MM.1S (cell line): Measurements from ENCODE around the gene UNC93A.

Experiments used
- DNase-seq: peaks from one replicate; pipeline ENCODE4 v3.0.0-alpha.2; 2015
- H2AFZ ChIP-seq: fragments of 300-600 bp; sonication (generic); 2 replicates; pipeline ENCODE4 v1.6.0; 2016; ENCODE audit warnings: antibody characterized with exemption, low read length
- H3F3A ChIP-seq: fragments of 300-600 bp; sonication (generic); 2 replicates; pipeline ENCODE4 v1.6.1; 2016; ENCODE audit warnings: mild to moderate bottlenecking, antibody characterized with exemption, low read length, moderate library complexity, mixed read lengths; ENCODE audit not compliant: insufficient read depth
- H3K27ac ChIP-seq: fragments of 300-600 bp; sonication (generic); 2 replicates; pipeline ENCODE4 v1.5.1; 2016; ENCODE audit warnings: mild to moderate bottlenecking, low read length
- H3K27me3 ChIP-seq: fragments of 300-600 bp; sonication (generic); replicated peaks from 2 replicates; pipeline ENCODE4 v1.6.0; 2016; ENCODE audit warnings: low read length; ENCODE audit not compliant: insufficient read depth
- H3K36me3 ChIP-seq: fragments of 300-600 bp; sonication (generic); replicated peaks from 2 replicates; pipeline ENCODE4 v1.6.1; 2016; ENCODE audit warnings: mild to moderate bottlenecking, low read length, mixed read lengths; ENCODE audit not compliant: insufficient read depth
- H3K4me1 ChIP-seq: fragments of 300-600 bp; sonication (generic); 2 replicates; pipeline ENCODE4 v1.6.1; 2016; ENCODE audit warnings: low read length, mixed read lengths
- H3K4me2 ChIP-seq: fragments of 300-600 bp; sonication (generic); 2 replicates; pipeline ENCODE4 v1.6.0; 2016; ENCODE audit warnings: low read depth, low read length
- H3K4me3 ChIP-seq: fragments of 300-600 bp; sonication (generic); 2 replicates; pipeline ENCODE4 v1.5.1; 2016; ENCODE audit warnings: low read length, mixed read lengths
- H3K79me2 ChIP-seq: fragments of 300-600 bp; sonication (generic); 2 replicates; pipeline ENCODE4 v1.6.1; 2016; ENCODE audit warnings: mixed run types, low read length, mixed read lengths
- H3K9ac ChIP-seq: fragments of 300-600 bp; sonication (generic); 2 replicates; pipeline ENCODE4 v1.6.1; 2016; ENCODE audit warnings: low read length, mixed read lengths
- H3K9me2 ChIP-seq: fragments of 300-600 bp; sonication (generic); replicated peaks from 2 replicates; pipeline ENCODE4 v1.6.1; 2016; ENCODE audit warnings: mild to moderate bottlenecking, low read length, mixed read lengths; ENCODE audit not compliant: insufficient read depth
- H3K9me3 ChIP-seq: fragments of 300-600 bp; sonication (generic); replicated peaks from 2 replicates; pipeline ENCODE4 v1.6.1; 2016; ENCODE audit warnings: mild to moderate bottlenecking, low read length, mixed read lengths; ENCODE audit not compliant: insufficient read depth
- H4K20me1 ChIP-seq: fragments of 300-600 bp; sonication (generic); 2 replicates; pipeline ENCODE4 v1.6.1; 2016; ENCODE audit warnings: mild to moderate bottlenecking, low read length, moderate library complexity, mixed read lengths; ENCODE audit not compliant: insufficient read depth
- CTCF ChIP-seq: fragments of 300-600 bp; sonication (generic); IDR thresholded peaks from 2 replicates; pipeline ENCODE4 v1.5.1; 2016; ENCODE audit warnings: antibody characterized with exemption, low read length, mixed read lengths
- EZH2 ChIP-seq: fragments of 300-600 bp; sonication (generic); optimal IDR thresholded peaks from 2 replicates; pipeline ENCODE3; 2017; ENCODE audit warnings: low read depth, mild to moderate bottlenecking, antibody characterized with exemption, low read length, mixed read lengths
- EZH2phosphoT487 ChIP-seq: fragments of 300-600 bp; sonication (generic); IDR thresholded peaks from 2 replicates; pipeline ENCODE4 v1.6.1; 2018; ENCODE audit warnings: antibody characterized with exemption, low read length

Gene UNC93A

GRCh38 chr6:167304912-167305311 lies 13.8 kb downstream of the UNC93A start:
- H3K4me2 ChIP-seq: no peak overlapping the region
- no peaks in the 10 kb centered on the region for H3K79me2 ChIP-seq
- H3K9me2 ChIP-seq: no peaks in the 10 kb centered on the region
- no peak for DNase-seq
- H3K27me3 ChIP-seq: no peaks in the 10 kb centered on the region
- no peaks in the 10 kb centered on the region for H3F3A ChIP-seq
- H3K9me3 ChIP-seq: no peaks in the 10 kb centered on the region
- TF ChIP-seq EZH2 (no peak), EZH2phosphoT487 (no peak), CTCF (no peak)
- no peak overlapping the region for H3K9ac ChIP-seq
- no peak overlapping the region for H3K4me3 ChIP-seq
- no peak overlapping the region for H2AFZ ChIP-seq
- H3K4me1 ChIP-seq: no peaks in the 10 kb centered on the region
- H3K27ac ChIP-seq: no peak overlapping the region
- no peaks in the 10 kb centered on the region for H3K36me3 ChIP-seq
- H4K20me1 ChIP-seq: no peaks in the 10 kb centered on the region

- no peaks in the 10 kb centered on the region for H3K36me3 ChIP-seq
- no peaks in the 10 kb centered on the region for H3K4me1 ChIP-seq
- no peak for DNase-seq
- H3K27me3 ChIP-seq: no peaks in the 10 kb centered on the region
- H3K9ac ChIP-seq: no peak overlapping the region
- no peak overlapping the region for H3K4me3 ChIP-seq
- no peak for TF ChIP-seq CTCF
- TF ChIP-seq EZH2: no peak
- no peak for TF ChIP-seq EZH2phosphoT487
- H3K4me2 ChIP-seq: no peak overlapping the region
- H3K79me2 ChIP-seq: no peaks in the 10 kb centered on the region
- no peaks in the 10 kb centered on the region for H3K9me2 ChIP-seq
- H4K20me1 ChIP-seq: no peaks in the 10 kb centered on the region
- no peak overlapping the region for H3K27ac ChIP-seq
- no peaks in the 10 kb centered on the region for H3F3A ChIP-seq
- H3K9me3 ChIP-seq: no peaks in the 10 kb centered on the region
- no peak overlapping the region for H2AFZ ChIP-seq
Observed at GRCh38 chr6:167305796-167306195, 14.7 kb downstream of the UNC93A start.

GRCh38 chr6:167306401-167306998 lies 15.4 kb downstream of the UNC93A start:
- H3K4me1 ChIP-seq: no peaks in the 10 kb centered on the region
- DNase-seq: no peak
- no peaks in the 10 kb centered on the region for H3K79me2 ChIP-seq
- no peaks in the 10 kb centered on the region for H3K9me3 ChIP-seq
- no peak overlapping the region for H3K9ac ChIP-seq
- no peak overlapping the region for H3K27ac ChIP-seq
- no peak overlapping the region for H2AFZ ChIP-seq
- no peaks in the 10 kb centered on the region for H3K36me3 ChIP-seq
- H3K27me3 ChIP-seq: no peaks in the 10 kb centered on the region
- H4K20me1 ChIP-seq: no peaks in the 10 kb centered on the region
- H3K4me2 ChIP-seq: no peak overlapping the region
- H3K9me2 ChIP-seq: no peaks in the 10 kb centered on the region
- H3K4me3 ChIP-seq: no peak overlapping the region
- no peaks in the 10 kb centered on the region for H3F3A ChIP-seq
- no peak for TF ChIP-seq CTCF
- TF ChIP-seq EZH2phosphoT487: no peak
- no peak for TF ChIP-seq EZH2
